ENCODE data around the gene PTPN13.
A peak's percentile ranks its signal among the peaks of the same experiment; 100 is the strongest.

The PTPN13 gene

GRCh38 chr4:86593688-86594558 lies at the start of gene PTPN13:
Gene PTPN13 (plus strand): TSS chr4:86594315. CDS start chr4:86635257, 40,942 bp downstream.
- TF ChIP-seq CTCF (IDR thresholded peaks at IDR 0.05; ENCODE audit: low read depth, low read length, missing control alignments): no peak
- peak; percentile 33 for DNase-seq (ENCODE audit: low read depth)
- H3K4me3 ChIP-seq (ENCODE audit: low read depth, low read length): peak within 1 kb of the TSS; percentile 37

GRCh38 chr4:86547140-86547539 lies 47.0 kb upstream of the PTPN13 start:
- TF ChIP-seq CTCF (IDR thresholded peaks at IDR 0.05; ENCODE audit: low read depth, low read length, missing control alignments): no peak
- no peak for DNase-seq (ENCODE audit: low read depth)
- no peak overlapping the region for H3K4me3 ChIP-seq (ENCODE audit: low read depth, low read length)

GRCh38 chr4:86549163-86549788 lies 44.8 kb upstream of the PTPN13 start:
- no peak for TF ChIP-seq CTCF (IDR thresholded peaks at IDR 0.05; ENCODE audit: low read depth, low read length, missing control alignments)
- H3K4me3 ChIP-seq (ENCODE audit: low read depth, low read length): no peak overlapping the region
- DNase-seq (ENCODE audit: low read depth): no peak

GRCh38 chr4:86551387-86551786 lies 42.7 kb upstream of the PTPN13 start:
- TF ChIP-seq CTCF (IDR thresholded peaks at IDR 0.05; ENCODE audit: low read depth, low read length, missing control alignments): no peak
- DNase-seq (ENCODE audit: low read depth): no peak
- no peak overlapping the region for H3K4me3 ChIP-seq (ENCODE audit: low read depth, low read length)

GRCh38 chr4:86554646-86555045 lies 39.5 kb upstream of the PTPN13 start:
- H3K4me3 ChIP-seq (ENCODE audit: low read depth, low read length): no peak overlapping the region
- no peak for TF ChIP-seq CTCF (IDR thresholded peaks at IDR 0.05; ENCODE audit: low read depth, low read length, missing control alignments)
- no peak for DNase-seq (ENCODE audit: low read depth)

- no peak for TF ChIP-seq CTCF (IDR thresholded peaks at IDR 0.05; ENCODE audit: low read depth, low read length, missing control alignments)
- no peak overlapping the region for H3K4me3 ChIP-seq (ENCODE audit: low read depth, low read length)
- DNase-seq (ENCODE audit: low read depth): no peak
These were observed 37.2 kb upstream of the PTPN13 start for GRCh38 chr4:86556791-86557415.
